Activated CD4-positive, alpha-beta T cell treated with anti-CD3 and anti-CD28 coated beads, Interleukin-2, amount 10 ng/mL, durations not matched to agents 24 days and 14 days (primary cell): ENCODE measurements around the gene TMEM106C. TPM values are rescaled to one million over a fixed set of nuclear protein-coding genes. Genes with fewer than 3 reads are reported as not detected.

Experiments
- DNase-seq: peaks from one replicate; pipeline ENCODE4 v3.0.0; 2022
- H3K27ac Mint-ChIP-seq: one replicate; pipeline ENCODE4 v1.8.0; 2022; ENCODE audit warnings: mild to moderate bottlenecking, mixed read lengths
- H3K27me3 Mint-ChIP-seq: one replicate; pipeline ENCODE4 v1.8.0; 2022; ENCODE audit warnings: mixed read lengths
- H3K36me3 Mint-ChIP-seq: one replicate; pipeline ENCODE4 v1.8.0; 2022; ENCODE audit warnings: low read depth, mild to moderate bottlenecking, mixed read lengths
- H3K4me1 Mint-ChIP-seq: one replicate; pipeline ENCODE4 v1.8.0; 2021; ENCODE audit warnings: mixed read lengths
- H3K4me3 Mint-ChIP-seq: one replicate; pipeline ENCODE4 v1.8.0; 2022; ENCODE audit warnings: mild to moderate bottlenecking, moderate library complexity, mixed read lengths
- H3K9me3 Mint-ChIP-seq: one replicate; pipeline ENCODE4 v1.8.0; 2021; ENCODE audit warnings: mixed read lengths
- intact Hi-C: fragments of 100-400 bp; cut with micrococcal nuclease; formaldehyde crosslinking; loops from one replicate; pipeline ENCODE4 v1.15.1; 2023
- total RNA-seq: library from RNA; stranded (reverse); gene quantifications from 2 replicates; pipeline ENCODE4 v1.2.3, GENCODE V29; 2022

TMEM106C gene
- total RNA-seq, 1 donor from 2014 or later, result 155 TPM

- DNase-seq, result no peak
- intact Hi-C loops, result no loop called here
- H3K9me3 Mint-ChIP-seq, result no peaks in the 10 kb centered on the region
- H3K27me3 Mint-ChIP-seq, result peaks cover 11% of the 10 kb centered on the region
- H3K36me3 Mint-ChIP-seq, result no peaks in the 10 kb centered on the region
- H3K27ac Mint-ChIP-seq, result no peak overlapping the region
- H3K4me3 Mint-ChIP-seq, result no peak overlapping the region
- H3K4me1 Mint-ChIP-seq, result peaks cover 3% of the 10 kb centered on the region
Observed at GRCh38 chr12:47979166-47979565, 15.8 kb downstream of the TMEM106C start.

- H3K27me3 Mint-ChIP-seq, result peaks cover 12% of the 10 kb centered on the region
- intact Hi-C loops, result no loop called here
- H3K27ac Mint-ChIP-seq, result no peak overlapping the region
- no peaks in the 10 kb centered on the region for H3K36me3 Mint-ChIP-seq
- no peaks in the 10 kb centered on the region for H3K9me3 Mint-ChIP-seq
- no peak for DNase-seq
- peaks cover 3% of the 10 kb centered on the region for H3K4me1 Mint-ChIP-seq
- H3K4me3 Mint-ChIP-seq, result no peak overlapping the region
Observed at GRCh38 chr12:47979686-47980085, 16.3 kb downstream of the TMEM106C start.

GRCh38 chr12:47980197-47980596 lies 16.8 kb downstream of the TMEM106C start:
- H3K9me3 Mint-ChIP-seq, result no peaks in the 10 kb centered on the region
- H3K27me3 Mint-ChIP-seq, result peaks cover 17% of the 10 kb centered on the region
- no peaks in the 10 kb centered on the region for H3K36me3 Mint-ChIP-seq
- no peak for DNase-seq
- no peak overlapping the region for H3K27ac Mint-ChIP-seq
- H3K4me1 Mint-ChIP-seq, result peaks cover 3% of the 10 kb centered on the region
- no peak overlapping the region for H3K4me3 Mint-ChIP-seq
- intact Hi-C loops, result no loop called here

GRCh38 chr12:47980779-47981495 lies 17.5 kb downstream of the TMEM106C start:
- Mint-ChIP-seq H3K4me1 (peaks cover 3% of the 10 kb centered on the region), H3K4me3 (no peak overlapping the region), H3K27me3 (peaks cover 19% of the 10 kb centered on the region), H3K9me3 (no peaks in the 10 kb centered on the region), H3K36me3 (no peaks in the 10 kb centered on the region), H3K27ac (no peak overlapping the region)
- DNase-seq, result no peak
- intact Hi-C loops, result no loop called here

- H3K36me3 Mint-ChIP-seq, result no peaks in the 10 kb centered on the region
- intact Hi-C loops, result no loop called here
- no peak overlapping the region for H3K27ac Mint-ChIP-seq
- peaks cover 3% of the 10 kb centered on the region for H3K4me1 Mint-ChIP-seq
- H3K27me3 Mint-ChIP-seq, result peaks cover 21% of the 10 kb centered on the region
- DNase-seq, result no peak
- H3K9me3 Mint-ChIP-seq, result no peaks in the 10 kb centered on the region
- H3K4me3 Mint-ChIP-seq, result no peak overlapping the region
Observed at GRCh38 chr12:47981496-47982260, 18.3 kb downstream of the TMEM106C start.

GRCh38 chr12:47982311-47982710 lies 18.9 kb downstream of the TMEM106C start:
- no peak overlapping the region for H3K27ac Mint-ChIP-seq
- no peaks in the 10 kb centered on the region for H3K9me3 Mint-ChIP-seq
- no peak for DNase-seq
- no peak overlapping the region for H3K4me3 Mint-ChIP-seq
- H3K27me3 Mint-ChIP-seq, result peaks cover 23% of the 10 kb centered on the region
- H3K4me1 Mint-ChIP-seq, result peaks cover 3% of the 10 kb centered on the region
- intact Hi-C loops, result no loop called here
- H3K36me3 Mint-ChIP-seq, result no peaks in the 10 kb centered on the region

- H3K27me3 Mint-ChIP-seq, result peaks cover 21% of the 10 kb centered on the region
- intact Hi-C loops, result no loop called here
- H3K4me3 Mint-ChIP-seq, result no peak overlapping the region
- no peaks in the 10 kb centered on the region for H3K36me3 Mint-ChIP-seq
- no peaks in the 10 kb centered on the region for H3K4me1 Mint-ChIP-seq
- no peak for DNase-seq
- no peak overlapping the region for H3K27ac Mint-ChIP-seq
- H3K9me3 Mint-ChIP-seq, result no peaks in the 10 kb centered on the region
Observed at GRCh38 chr12:47982770-47983169, 19.4 kb downstream of the TMEM106C start.

GRCh38 chr12:47983541-47984115 lies 20.2 kb downstream of the TMEM106C start:
- Mint-ChIP-seq H3K27me3 (peaks cover 29% of the 10 kb centered on the region), H3K36me3 (no peaks in the 10 kb centered on the region), H3K4me3 (no peak overlapping the region), H3K27ac (no peak overlapping the region), H3K9me3 (no peaks in the 10 kb centered on the region), H3K4me1 (no peaks in the 10 kb centered on the region)
- intact Hi-C loops, result no loop called here
- DNase-seq, result no peak

GRCh38 chr12:47984331-47984801 lies 21.0 kb downstream of the TMEM106C start:
- intact Hi-C loops, result no loop called here
- no peaks in the 10 kb centered on the region for H3K36me3 Mint-ChIP-seq
- peaks cover 28% of the 10 kb centered on the region for H3K27me3 Mint-ChIP-seq
- no peaks in the 10 kb centered on the region for H3K9me3 Mint-ChIP-seq
- no peak overlapping the region for H3K4me3 Mint-ChIP-seq
- H3K27ac Mint-ChIP-seq, result no peak overlapping the region
- no peak for DNase-seq
- peaks cover 2% of the 10 kb centered on the region for H3K4me1 Mint-ChIP-seq

- H3K9me3 Mint-ChIP-seq, result no peaks in the 10 kb centered on the region
- no peak overlapping the region for H3K27ac Mint-ChIP-seq
- H3K4me1 Mint-ChIP-seq, result peaks cover 16% of the 10 kb centered on the region
- peaks cover 31% of the 10 kb centered on the region for H3K27me3 Mint-ChIP-seq
- no peak overlapping the region for H3K4me3 Mint-ChIP-seq
- no peaks in the 10 kb centered on the region for H3K36me3 Mint-ChIP-seq
- intact Hi-C loops, result no loop called here
- no peak for DNase-seq
Observed at GRCh38 chr12:47985596-47986290, 22.3 kb downstream of the TMEM106C start.

GRCh38 chr12:47986291-47986660 lies 22.9 kb downstream of the TMEM106C start:
- H3K27ac Mint-ChIP-seq, result no peak overlapping the region
- intact Hi-C loops, result no loop called here
- H3K9me3 Mint-ChIP-seq, result no peaks in the 10 kb centered on the region
- DNase-seq, result no peak
- peaks cover 36% of the 10 kb centered on the region for H3K27me3 Mint-ChIP-seq
- H3K4me3 Mint-ChIP-seq, result no peak overlapping the region
- H3K36me3 Mint-ChIP-seq, result no peaks in the 10 kb centered on the region
- H3K4me1 Mint-ChIP-seq, result peaks cover 19% of the 10 kb centered on the region

- Mint-ChIP-seq H3K27me3 (peaks cover 40% of the 10 kb centered on the region), H3K27ac (no peak overlapping the region), H3K4me3 (no peak overlapping the region), H3K36me3 (no peaks in the 10 kb centered on the region), H3K4me1 (peaks cover 19% of the 10 kb centered on the region), H3K9me3 (no peaks in the 10 kb centered on the region)
- intact Hi-C loops, result no loop called here
- DNase-seq, result no peak
Observed at GRCh38 chr12:47986832-47987231, 23.4 kb downstream of the TMEM106C start.

GRCh38 chr12:47987411-47988072 lies 24.1 kb downstream of the TMEM106C start:
- intact Hi-C loops, result no loop called here
- Mint-ChIP-seq H3K4me1 (peaks cover 19% of the 10 kb centered on the region), H3K36me3 (no peaks in the 10 kb centered on the region), H3K27ac (no peak overlapping the region), H3K4me3 (no peak overlapping the region), H3K9me3 (no peaks in the 10 kb centered on the region), H3K27me3 (peaks cover 45% of the 10 kb centered on the region)
- no peak for DNase-seq
